OCI-LY1 (cell line): Measurements from ENCODE around the gene PSME1.

ENCODE experiments used
- H2AFZ ChIP-seq: fragments of 200-600 bp; sonication (generic), shearing (Covaris generic); 2 replicates; pipeline ENCODE4 v1.6.0; 2014; ENCODE audit warnings: antibody characterized with exemption, mild to moderate bottlenecking, low read length
- H3F3A ChIP-seq: fragments of 200-600 bp; sonication (generic), shearing (Covaris generic); 2 replicates; pipeline ENCODE4 v1.6.0; 2014; ENCODE audit warnings: mild to moderate bottlenecking, antibody characterized with exemption, low read length, moderate library complexity; ENCODE audit not compliant: insufficient read depth
- H3K27ac ChIP-seq: fragments of 200-600 bp; sonication (generic); 2 replicates; pipeline ENCODE4 v1.5.1; 2014; ENCODE audit warnings: low read length, mixed run types, mild to moderate bottlenecking, low read depth; ENCODE audit not compliant: poor library complexity, severe bottlenecking
- H3K27me3 ChIP-seq: fragments of 200-600 bp; sonication (generic); 2 replicates; pipeline ENCODE4 v1.6.0; 2014; ENCODE audit warnings: antibody characterized with exemption, mild to moderate bottlenecking, low read length, moderate library complexity; ENCODE audit not compliant: insufficient read depth
- H3K36me3 ChIP-seq: fragments of 200-600 bp; sonication (generic); 2 replicates; pipeline ENCODE4 v1.6.1; 2014; ENCODE audit warnings: mild to moderate bottlenecking, antibody characterized with exemption, low read length, moderate library complexity, mixed read lengths; ENCODE audit not compliant: insufficient read depth
- H3K4me1 ChIP-seq: fragments of 200-600 bp; sonication (generic); 2 replicates; pipeline ENCODE4 v1.5.1; 2014; ENCODE audit warnings: mild to moderate bottlenecking, low read length, moderate library complexity; ENCODE audit not compliant: insufficient read depth, severe bottlenecking
- H3K4me2 ChIP-seq: fragments of 200-600 bp; sonication (generic), shearing (Covaris generic); 2 replicates; pipeline ENCODE4 v1.6.1; 2014; ENCODE audit warnings: low read length
- H3K4me3 ChIP-seq: fragments of 200-600 bp; sonication (generic); 2 replicates; pipeline ENCODE4 v1.5.1; 2014; ENCODE audit warnings: low read length, low read depth, mild to moderate bottlenecking, mixed read lengths; ENCODE audit not compliant: poor library complexity, severe bottlenecking
- H3K79me2 ChIP-seq: fragments of 200-600 bp; shearing (Covaris generic); 2 replicates; pipeline ENCODE4 v1.6.1; 2016; ENCODE audit warnings: mixed run types, low read length, mixed read lengths; ENCODE audit not compliant: insufficient read depth
- H3K9ac ChIP-seq: fragments of 200-600 bp; sonication (generic), shearing (Covaris generic); 2 replicates; pipeline ENCODE4 v1.6.1; 2014; ENCODE audit warnings: mild to moderate bottlenecking, low read length, mixed read lengths
- H3K9me2 ChIP-seq: fragments of 200-600 bp; sonication (generic), shearing (Covaris generic); 2 replicates; pipeline ENCODE4 v1.6.1; 2014; ENCODE audit warnings: low read depth, mild to moderate bottlenecking, low read length, mixed read lengths
- H3K9me3 ChIP-seq: fragments of 200-600 bp; shearing (Covaris generic); 2 replicates; pipeline ENCODE4 v1.6.1; 2014; ENCODE audit warnings: low read length, mixed read lengths
- H4K20me1 ChIP-seq: fragments of 200-600 bp; sonication (generic), shearing (Covaris generic); 2 replicates; pipeline ENCODE4 v1.6.0; 2016; ENCODE audit warnings: mild to moderate bottlenecking, low read length; ENCODE audit not compliant: insufficient read depth
- CTCF ChIP-seq: fragments of 200-600 bp; sonication (generic), shearing (Covaris generic); IDR thresholded peaks from 2 replicates; pipeline ENCODE4 v1.5.1; 2017; ENCODE audit warnings: mild to moderate bottlenecking, antibody characterized with exemption, low read length, moderate library complexity, mixed read lengths
- EZH2 ChIP-seq: fragments of 200-600 bp; sonication (generic), shearing (Covaris generic); IDR thresholded peaks from 2 replicates; pipeline ENCODE4 v1.8.0; 2017; ENCODE audit warnings: borderline replicate concordance, mixed run types, mild to moderate bottlenecking, antibody characterized with exemption, low read length, moderate library complexity, mixed read lengths

PSME1 gene

GRCh38 chr14:24117179-24117578 lies 18.8 kb upstream of the PSME1 start:
- peaks cover 48% of the 10 kb centered on the region for H3K36me3 ChIP-seq

DNA sequence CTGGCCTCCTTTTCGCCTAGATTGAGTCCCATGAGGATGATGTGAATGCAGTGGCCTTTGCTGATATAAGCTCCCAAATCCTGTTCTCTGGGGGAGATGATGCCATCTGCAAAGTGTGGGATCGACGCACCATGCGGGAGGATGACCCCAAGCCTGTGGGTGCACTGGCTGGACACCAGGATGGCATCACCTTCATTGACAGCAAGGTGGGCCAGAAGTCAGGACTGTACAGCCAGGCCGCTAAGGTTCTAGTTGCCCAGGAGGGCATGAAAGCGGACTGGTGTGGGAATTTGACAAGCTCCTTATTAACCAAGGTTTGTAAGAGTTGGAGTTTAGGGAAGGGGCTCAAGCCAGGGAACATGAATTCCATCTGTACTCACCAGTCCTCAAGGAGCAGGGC lies 16.3 kb upstream of the PSME1 start:
- no peak overlapping the region for H3K4me2 ChIP-seq
- no peak for TF ChIP-seq CTCF
- TF ChIP-seq EZH2: no peak
- H3K27ac ChIP-seq: no peak overlapping the region
- H3F3A ChIP-seq: no peaks in the 10 kb centered on the region
- H4K20me1 ChIP-seq: no peaks in the 10 kb centered on the region
- H3K9ac ChIP-seq: no peak overlapping the region
- H3K4me1 ChIP-seq: peaks cover 14% of the 10 kb centered on the region
- no peak overlapping the region for H3K4me3 ChIP-seq
- H3K9me3 ChIP-seq: no peaks in the 10 kb centered on the region
- peaks cover 63% of the 10 kb centered on the region for H3K36me3 ChIP-seq
- no peak overlapping the region for H2AFZ ChIP-seq
- no peaks in the 10 kb centered on the region for H3K9me2 ChIP-seq
- no peaks in the 10 kb centered on the region for H3K27me3 ChIP-seq
- H3K79me2 ChIP-seq: peaks cover 4% of the 10 kb centered on the region; the same call in 1 of the 2 replicates

More at GRCh38 chr14:24117179-24117578, 18.8 kb upstream of the PSME1 start:
- Histone ChIP-seq H4K20me1 (no peaks in the 10 kb centered on the region), H3K4me2 (no peak overlapping the region), H3K9me3 (no peaks in the 10 kb centered on the region), H3K27ac (no peak overlapping the region), H2AFZ (no peak overlapping the region), H3K4me1 (peaks cover 18% of the 10 kb centered on the region), H3F3A (no peaks in the 10 kb centered on the region), H3K4me3 (no peak overlapping the region), H3K9ac (no peak overlapping the region), H3K27me3 (no peaks in the 10 kb centered on the region), H3K79me2 (peaks cover 4% of the 10 kb centered on the region; the same call in 1 of the 2 replicates), H3K9me2 (no peaks in the 10 kb centered on the region)
- no peak for TF ChIP-seq EZH2
- TF ChIP-seq CTCF: no peak

GRCh38 chr14:24121210-24121609 lies 14.8 kb upstream of the PSME1 start:
- Histone ChIP-seq H3K4me2 (no peak overlapping the region), H3K27me3 (no peaks in the 10 kb centered on the region), H3K4me3 (no peak overlapping the region), H3K27ac (no peak overlapping the region), H3K79me2 (no peaks in the 10 kb centered on the region), H3K4me1 (peaks cover 5% of the 10 kb centered on the region), H3K9ac (no peak overlapping the region), H3K9me2 (no peaks in the 10 kb centered on the region), H3K36me3 (peaks cover 63% of the 10 kb centered on the region), H2AFZ (no peak overlapping the region), H3F3A (no peaks in the 10 kb centered on the region), H3K9me3 (no peaks in the 10 kb centered on the region), H4K20me1 (no peaks in the 10 kb centered on the region)
- TF ChIP-seq CTCF (no peak), EZH2 (no peak)
